NK-92 treated with Interleukin-12 subunit alpha and Interleukin-12 subunit beta, amount 100 ng/mL, for 24 hours (cell line): Measurements from ENCODE around the gene TENM4.
"Not testable (repeated sequence)": the region's sequence is repeated elsewhere in the genome, so short reads cannot be mapped to it uniquely, and the experiment has no call there.

Experiments
- DNase-seq: peaks from one replicate; lab custom pipeline; 2025; lab: John Stamatoyannopoulos, UW

The TENM4 gene

DNA sequence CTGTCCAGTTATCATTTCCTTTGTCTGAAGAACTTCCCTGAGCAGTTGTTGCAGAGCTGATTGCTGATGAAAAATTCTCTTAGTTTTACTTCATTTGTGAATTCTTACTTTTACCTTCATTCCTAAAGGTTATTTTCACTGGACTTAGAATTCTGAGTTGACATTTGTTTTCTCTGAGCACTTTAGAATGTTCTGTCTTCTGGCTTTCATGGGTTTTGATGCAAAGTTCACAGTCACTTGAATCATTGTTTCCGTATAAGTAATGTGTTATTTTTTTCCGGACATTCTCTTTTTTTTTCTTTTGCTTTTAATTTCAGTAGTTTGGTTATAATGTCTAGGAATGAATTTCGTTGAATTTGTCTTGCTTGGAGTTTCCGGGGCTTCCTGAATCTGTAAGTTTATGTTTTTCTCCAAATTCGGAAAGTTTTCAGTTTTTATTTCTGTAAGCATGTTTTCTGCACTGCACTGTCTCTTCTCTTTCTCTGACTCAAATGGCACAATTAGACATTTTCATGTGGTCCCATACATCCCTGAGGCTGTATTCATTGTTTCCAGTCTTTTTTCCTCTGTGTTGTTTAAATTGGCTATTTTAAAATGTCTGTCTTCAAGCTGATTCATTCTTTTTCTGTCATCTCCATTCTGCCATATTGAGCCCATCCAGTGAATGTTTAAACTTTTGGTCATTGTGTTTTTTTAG lies 797.7 kb downstream of the TENM4 start:
- DNase-seq, result no peak

DNA sequence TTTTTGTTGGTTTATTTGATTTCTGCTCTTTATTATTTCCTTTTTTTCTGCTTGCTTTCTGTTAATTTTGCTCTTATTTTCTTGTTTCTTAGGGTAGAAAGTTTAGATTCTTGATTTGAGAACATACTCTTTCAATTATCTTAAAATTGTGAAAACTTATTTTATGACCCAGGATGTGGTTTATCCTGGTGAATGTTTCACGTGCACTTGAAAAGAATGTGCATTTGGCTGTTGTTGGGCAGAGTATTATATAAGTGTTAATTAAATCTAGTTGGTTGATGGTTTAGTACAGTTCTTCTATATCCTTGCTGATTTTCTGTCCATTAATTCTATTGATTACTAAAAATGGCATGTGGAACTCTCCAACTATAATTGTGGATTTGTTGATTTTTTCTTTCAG lies 799.3 kb downstream of the TENM4 start:
- no peak for DNase-seq

DNA sequence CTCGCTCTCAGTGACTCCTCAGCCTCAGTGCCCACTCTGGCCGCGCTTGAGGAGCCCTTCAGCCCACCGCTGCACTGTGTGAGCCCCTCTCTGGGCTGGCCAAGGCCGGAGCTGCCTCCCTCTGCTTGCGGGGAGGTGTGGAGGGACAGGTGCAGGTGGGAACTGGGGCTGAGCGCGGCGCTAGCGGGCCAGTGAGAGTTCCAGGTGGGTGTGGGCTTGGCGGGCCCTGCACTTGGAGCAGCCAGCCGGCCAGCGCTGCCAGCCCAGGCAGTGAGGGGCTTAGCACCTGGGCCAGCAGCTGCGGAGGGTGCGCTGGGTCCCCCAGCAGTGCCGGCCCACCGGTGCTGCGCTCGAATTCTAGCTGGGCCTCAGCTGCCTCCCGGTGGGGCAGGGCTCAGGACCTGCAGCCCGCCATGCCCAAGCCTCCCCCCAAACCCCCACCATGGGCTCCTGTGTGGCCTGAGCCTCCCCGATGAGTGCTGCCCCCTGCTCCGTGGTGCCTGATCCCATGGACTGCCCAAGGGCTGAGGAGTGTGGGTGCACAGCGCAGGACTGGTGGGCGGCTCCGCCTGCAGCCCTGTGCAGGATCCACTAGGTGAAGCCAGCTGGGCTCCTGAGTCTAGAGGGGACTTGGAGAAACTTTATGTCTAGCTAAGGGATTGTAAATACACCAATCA lies 802.0 kb downstream of the TENM4 start:
- no peak for DNase-seq

DNA sequence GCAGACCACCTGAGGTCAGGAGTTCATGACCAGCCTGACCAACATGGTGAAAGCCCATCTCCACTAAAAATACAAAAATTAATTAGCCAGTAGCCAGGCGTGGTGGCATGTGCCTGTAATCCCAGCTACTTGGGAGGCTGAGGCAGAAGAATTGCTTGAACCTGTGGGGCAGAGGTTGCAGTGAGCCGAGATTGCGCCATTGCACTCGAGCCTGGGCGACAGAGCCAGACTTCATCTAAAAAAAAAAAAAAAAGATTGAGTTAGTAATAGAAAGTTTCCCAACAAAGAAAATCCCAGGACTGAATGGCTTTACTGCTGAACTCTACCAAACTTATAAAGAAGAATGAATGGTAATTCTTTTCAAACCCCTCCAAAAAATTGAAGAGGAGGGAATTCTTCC lies 803.3 kb downstream of the TENM4 start:
- DNase-seq, result not testable (repeated sequence)

DNA sequence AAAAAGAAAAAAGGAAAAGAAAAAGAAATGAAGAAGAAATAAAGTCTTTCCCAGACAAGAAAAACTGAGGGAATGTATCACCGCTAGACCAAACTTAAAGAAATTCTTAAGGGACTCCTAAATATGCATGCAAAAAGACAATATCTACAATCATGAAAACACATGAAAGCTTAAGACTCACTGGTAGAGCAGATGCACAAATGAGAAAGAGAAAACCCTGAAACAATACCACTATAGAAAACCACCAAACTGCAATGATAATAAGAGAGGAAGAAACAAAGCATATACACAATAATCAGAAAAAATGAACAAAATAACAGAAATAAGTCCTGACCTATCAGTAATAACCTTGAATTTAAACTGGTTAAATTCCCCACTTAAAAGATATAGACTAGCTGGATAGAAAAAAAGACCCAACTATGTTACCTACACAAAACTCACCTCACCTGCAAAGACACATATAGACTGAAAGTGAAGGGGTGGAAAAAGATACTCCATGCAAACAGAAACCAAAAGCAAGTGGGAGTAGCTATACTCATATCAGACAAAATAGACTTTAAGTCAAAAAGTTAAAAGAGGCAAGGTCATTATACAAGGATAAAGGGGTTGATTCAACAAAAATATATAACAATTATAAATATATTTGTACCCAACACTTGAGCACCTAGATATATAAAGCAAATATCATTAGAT lies 804.9 kb downstream of the TENM4 start:
- DNase-seq, result no peak

DNA sequence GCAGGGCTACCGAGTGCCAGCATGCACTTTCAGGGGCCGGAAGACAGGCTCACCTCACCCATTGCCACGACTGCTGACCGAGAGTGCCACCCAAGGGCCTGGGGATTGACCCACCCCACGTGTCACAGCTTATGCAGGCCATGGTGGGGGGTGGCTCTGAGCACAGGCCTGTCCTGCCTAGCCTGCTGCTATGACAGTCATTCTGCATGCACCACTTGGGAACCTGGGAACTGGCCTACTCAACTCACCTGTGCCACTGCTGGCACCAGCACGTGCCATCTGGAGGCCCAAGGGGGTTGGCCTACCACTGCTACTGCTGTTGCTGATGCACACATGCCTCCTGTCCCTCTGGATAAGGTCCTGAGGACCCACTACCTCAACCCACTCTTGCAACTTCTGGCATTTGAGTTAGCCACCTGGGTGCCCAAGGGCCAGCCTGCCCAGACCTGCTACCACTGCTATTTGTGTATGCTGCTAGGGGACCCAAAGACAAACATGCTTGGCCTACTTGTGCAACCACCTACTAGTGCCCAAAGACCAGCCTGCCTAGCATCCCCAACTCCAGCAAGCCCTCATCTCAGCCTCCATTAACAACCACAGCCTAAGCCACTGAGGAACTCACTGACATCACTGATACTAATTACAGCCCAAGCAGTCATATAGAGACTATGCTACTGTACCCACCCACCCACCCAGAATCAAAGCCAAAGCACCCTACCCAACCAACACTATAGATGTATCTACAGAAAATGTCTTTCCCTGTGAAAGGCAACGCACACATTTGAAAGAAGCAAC lies 807.1 kb downstream of the TENM4 start:
- DNase-seq, result no peak

DNA sequence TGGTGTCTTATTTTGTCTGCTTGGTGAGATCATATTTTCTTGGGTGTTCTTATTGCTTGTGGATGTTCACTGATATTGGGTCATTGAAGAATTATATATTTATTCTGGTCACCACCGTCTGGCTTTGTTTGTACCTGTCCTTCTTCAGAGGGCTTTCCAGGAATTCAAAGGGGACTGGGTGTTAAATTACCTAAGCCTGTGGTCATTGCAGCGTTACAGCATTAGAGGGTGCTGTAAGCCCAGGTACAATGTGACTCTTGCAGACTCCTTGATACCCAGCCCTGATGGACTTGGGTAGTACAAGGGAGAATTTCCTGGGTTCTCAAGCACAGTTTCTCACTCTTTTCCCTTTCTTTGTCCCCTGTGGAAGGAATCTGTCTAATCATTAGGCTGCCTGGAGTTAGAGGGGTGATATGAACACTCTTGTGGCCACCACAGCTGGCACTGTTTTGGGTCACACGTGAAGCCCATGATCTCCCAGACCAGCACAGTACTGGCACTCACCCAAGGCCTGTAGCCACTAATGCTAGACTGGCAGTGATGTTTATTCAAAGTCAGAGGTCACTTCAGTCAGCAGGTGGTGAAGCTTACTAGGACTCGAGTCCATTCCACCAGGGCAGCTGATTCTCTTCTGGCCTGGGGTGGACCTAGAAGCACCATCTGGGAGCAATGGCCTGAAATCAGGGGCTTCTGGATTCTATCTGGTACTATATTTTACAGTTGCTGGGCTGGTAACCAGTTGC lies 810.1 kb downstream of the TENM4 start:
- no peak for DNase-seq

DNA sequence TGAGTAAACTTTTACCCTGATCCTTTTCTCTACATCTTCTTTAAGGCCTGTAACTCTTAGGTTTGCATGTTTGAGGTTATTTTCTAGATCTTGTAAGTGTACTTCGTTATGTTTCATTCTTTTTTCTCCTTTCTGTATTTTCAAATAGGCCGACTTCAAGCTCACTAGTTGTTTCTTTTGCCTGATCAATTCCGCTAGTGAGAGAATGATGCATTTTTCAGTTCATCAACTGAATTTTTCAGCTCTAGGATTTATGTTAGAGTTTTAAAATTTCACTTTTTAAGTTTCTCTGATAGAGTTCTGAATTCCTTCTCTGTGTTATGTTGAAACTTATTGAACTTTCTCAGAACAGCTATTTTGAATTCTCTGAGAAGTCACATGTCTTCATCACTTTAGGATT lies 810.7 kb downstream of the TENM4 start:
- no peak for DNase-seq

DNA sequence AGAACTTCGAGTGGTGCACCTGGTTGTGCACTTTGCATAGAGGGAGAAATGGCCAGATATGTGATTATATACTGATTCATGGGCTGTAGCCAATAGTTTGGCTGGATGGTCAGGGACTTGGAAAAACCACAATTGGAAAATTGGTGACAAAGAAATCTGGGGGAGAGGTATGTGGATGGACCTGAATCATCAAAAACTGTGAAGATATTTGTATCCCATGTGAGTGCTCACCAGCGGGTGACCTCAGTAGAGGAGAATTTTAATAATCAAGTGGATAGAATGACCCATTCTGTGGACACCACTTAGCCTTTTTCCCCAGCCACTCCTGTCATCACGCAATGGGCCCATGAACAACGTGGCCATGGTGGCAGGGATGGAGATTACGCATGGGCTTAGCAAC lies 818.2 kb downstream of the TENM4 start:
- no peak for DNase-seq

DNA sequence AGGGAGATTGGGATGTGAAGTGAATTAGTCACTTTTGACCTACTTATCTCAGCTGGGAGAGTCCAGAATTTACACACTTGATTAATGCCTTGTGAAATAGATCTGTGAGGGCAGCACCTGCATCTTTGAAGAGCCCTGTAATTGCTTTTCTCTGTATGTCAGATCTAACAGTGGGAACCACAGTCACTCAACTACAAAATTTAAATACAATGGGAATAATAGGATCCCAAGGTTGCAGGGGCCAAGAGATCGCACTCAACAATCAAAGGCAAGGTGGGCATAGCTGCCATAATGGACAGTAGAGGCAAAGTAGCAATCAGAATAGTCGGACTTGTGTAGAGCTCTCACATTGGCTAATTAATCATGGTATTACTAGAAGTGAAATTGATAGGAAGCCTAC lies 820.7 kb downstream of the TENM4 start:
- no peak for DNase-seq

DNA sequence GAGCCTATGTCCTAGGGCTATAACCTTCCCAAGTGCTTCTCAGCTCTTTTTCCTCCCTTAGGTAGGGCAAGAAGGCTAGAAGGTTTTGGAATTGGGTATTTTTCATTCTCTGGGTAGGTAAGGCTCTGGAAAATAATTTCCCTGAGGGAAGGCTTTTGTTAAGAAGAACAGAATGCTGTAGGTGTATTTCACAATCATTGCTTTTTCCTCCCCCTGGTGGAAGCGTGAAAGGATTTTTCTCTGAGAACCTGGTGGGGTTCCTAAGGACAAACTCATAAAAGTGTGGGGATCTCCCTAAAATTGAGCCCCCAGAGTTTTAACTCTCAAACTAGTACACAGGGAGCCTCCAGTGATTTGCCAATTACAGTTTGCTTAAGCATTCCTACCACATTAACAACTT lies 825.1 kb downstream of the TENM4 start:
- no peak for DNase-seq

DNA sequence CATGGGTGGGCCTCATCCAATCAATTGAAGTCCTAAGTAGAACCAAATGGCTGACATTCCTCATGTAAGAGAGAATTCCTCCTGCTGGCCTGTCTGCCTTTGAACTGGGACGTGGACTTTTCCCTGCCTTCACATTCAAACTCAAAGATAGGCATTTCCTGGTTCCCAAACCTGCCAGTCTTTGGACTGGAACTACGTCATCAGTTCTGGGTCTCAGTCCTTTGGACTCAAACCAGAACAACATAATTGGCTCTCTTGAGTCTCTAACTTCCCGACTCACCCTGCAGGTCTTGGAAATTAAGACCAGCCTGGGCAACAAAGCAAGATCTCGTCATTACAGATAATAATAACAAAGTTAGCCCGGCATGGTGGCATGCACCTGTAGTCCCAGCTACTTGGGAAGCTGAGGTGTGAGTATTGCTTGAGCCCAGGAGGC lies 827.4 kb downstream of the TENM4 start:
- no peak for DNase-seq

DNA sequence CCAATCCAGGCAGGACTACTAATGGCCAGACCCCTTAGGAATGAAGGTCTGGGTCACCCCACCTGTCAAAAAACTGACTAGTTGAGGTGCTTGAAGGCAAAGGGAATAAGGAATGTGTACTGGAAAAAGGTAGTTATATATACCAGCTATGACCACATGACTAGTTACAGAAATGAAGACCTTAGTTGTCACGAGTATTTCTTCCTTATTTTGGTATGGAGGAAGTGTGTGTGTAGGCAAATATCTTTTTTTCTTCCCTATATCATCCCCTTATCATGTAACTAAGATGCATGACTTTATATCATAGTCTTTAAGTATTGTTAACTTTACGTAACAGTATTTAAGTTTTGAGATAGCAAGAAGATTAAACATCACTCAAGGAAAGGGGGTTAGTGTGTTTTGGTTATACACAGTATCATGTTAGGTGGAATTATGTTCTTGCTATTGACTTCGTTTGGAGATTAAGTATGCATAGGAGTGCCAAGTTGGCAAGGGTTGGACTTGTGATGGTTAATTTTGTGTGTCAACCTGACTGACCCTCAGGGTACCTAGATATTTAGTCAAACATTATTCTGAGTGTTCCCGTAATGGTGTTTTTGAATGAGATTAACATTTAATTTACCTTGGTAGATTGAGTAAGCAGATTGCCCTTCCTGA lies 828.0 kb downstream of the TENM4 start:
- no peak for DNase-seq

DNA sequence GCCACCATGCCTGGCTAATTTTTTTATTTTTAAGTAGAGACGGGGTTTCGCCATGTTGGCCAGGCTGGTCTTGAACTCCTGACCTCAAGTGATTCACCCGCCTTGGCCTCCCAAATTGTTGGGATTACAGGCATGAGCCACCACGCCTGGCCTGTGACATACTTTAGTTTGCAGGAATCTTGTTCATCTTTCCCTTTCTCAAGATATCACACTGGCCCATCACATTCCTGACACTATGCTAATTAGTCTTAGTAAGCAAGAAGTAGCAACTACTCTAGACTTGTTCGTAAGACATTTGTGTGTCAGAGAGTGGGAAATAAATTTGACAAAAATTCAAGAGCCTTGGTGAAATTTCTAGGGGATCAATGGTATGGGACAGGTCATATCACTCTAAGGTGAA lies 831.5 kb downstream of the TENM4 start:
- not testable (repeated sequence) for DNase-seq

DNA sequence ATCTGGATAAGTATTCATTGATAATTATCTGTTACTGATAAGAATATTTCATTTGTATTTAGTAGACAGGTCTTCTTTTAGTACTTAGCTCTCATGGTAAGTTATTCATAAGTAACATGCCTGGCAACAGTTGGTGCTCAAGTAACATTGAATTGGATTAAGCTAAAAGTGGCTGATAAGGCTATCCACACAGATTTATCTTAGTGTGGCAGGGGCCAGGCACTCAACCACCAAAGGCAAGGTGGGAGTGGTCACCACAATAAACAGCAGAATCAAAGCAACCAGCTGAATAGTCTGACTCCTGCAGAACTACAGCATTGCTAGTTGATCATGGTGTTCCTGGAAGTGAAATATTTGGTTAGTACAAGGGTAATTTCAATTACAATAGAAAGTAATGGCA lies 833.1 kb downstream of the TENM4 start:
- no peak for DNase-seq

DNA sequence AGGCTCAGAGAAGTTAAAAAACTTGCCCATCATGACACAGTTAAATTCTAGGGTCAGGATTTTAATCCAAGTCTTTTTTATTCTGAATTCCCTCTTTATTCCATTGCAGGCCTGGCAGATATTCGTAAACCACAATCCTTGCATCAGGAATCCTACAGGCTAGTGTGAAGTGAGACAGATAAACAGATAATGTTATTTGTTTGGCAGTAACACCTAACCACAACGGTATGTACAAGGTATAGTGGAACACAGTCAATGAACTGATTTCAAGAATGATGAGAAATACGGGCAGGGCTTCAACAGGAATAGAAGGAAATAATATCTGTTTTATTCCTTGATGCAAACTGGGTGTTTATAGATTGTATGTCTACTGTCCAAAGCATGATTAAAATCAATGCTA lies 834.2 kb downstream of the TENM4 start:
- no peak for DNase-seq

DNA sequence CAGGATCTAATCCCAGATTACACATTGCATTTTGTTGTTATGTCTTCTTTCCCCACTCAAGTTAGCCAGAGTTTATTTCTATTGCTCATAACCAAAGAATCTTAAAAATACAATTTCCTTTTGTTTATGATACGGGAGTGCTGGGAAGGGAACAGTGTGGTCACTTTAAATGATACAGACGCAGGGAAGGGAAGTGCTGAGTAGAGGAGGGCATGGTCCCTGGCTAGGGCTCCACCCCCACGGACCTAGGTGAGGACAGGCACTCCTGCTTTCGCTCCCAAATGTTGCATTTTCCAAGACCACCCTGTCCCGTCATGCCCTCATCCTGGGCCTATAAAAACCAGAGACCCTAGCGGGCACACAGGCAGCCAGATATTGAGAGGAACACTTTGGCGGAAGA lies 835.5 kb downstream of the TENM4 start:
- no peak for DNase-seq

DNA sequence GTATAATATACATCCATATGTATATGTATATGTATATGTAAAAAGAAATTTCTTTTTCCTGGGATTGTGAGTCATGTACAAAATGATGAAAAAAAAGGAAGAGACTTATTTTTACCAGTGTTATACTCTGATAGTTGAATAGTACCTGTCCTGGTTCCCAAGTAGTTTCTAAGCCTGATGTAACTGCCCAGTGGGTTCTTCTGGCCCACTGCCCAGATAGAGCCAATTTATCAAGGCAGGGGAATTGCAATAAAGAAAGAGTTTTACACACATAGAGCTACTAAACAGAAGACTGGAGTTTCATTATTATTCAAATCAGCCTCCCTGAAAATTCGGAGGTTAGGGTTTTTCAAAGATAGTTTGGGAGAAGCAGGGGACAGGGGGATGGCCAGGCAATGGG lies 837.0 kb downstream of the TENM4 start:
- DNase-seq, result no peak
